Fibroblast of skin of back (primary cell): Measurements from ENCODE around the gene COPZ2.
A peak's percentile ranks its signal among the peaks of the same experiment; 100 is the strongest.
"Not testable (repeated sequence)": the region's sequence is repeated elsewhere in the genome, so short reads cannot be mapped to it uniquely, and the experiment has no call there.

Source experiments
- DNase-seq: peaks from one replicate; pipeline ENCODE4 v3.0.0-alpha.2; 2013

COPZ2 gene

GRCh38 chr17:48055531-48056245 is 18.1 kb upstream of the COPZ2 start:
- peak; percentile 91 for DNase-seq

DNA sequence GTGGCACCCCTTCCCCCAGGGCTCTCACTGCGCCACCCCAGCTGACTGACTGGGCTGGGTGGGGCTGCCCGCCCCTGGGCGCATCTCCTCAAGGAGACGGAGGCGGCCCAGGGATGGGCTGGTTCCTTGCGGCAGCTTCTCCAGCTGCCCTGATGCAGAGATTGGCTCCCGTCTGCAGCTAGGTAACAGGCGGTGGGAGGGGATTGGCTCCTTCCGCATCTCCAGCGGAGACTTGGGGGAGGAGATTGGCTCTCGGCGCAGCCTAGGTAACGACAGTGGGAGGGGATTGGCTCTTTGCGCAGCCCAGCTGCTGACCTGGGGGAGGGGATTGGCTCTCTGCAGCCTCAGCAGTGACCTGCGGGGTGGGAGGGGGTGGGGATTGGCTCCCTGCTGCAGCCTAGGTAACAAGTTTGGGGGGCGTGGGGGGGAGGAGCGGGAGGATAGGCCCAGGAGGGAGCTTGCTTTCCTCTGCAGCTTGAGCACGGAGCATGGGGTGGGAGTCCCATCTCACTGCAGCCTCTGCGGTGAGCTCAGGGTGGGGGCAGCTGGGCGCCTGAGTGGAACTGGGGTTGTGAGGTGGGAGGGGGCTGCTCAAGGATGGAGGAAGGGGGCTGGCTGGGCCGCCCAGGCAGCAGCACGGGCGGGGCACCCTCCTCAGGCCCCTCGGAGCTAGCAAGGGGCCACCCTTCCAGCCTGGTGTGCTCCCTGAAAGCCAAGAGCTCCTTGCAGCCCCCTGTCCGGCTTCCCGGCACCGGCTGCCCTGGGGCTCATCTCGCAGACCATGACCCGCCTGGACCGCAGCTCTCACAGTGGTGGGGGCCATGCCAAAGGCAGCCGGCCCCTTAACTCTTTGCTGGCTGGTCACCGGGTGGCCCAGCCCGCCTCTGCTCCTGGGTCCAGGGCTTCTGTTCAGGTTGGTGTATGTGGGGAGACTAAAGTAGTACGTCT is 16.9 kb upstream of the COPZ2 start:
- DNase-seq: peak; percentile 27

- no peak for DNase-seq
Measured at GRCh38 chr17:48053758-48054237, 16.2 kb upstream of the COPZ2 start.

- peak; percentile 61 for DNase-seq
Measured at GRCh38 chr17:48052956-48053757, 15.6 kb upstream of the COPZ2 start.

- peak; percentile 81 for DNase-seq
Measured at GRCh38 chr17:48051706-48052486, 14.3 kb upstream of the COPZ2 start.

DNA sequence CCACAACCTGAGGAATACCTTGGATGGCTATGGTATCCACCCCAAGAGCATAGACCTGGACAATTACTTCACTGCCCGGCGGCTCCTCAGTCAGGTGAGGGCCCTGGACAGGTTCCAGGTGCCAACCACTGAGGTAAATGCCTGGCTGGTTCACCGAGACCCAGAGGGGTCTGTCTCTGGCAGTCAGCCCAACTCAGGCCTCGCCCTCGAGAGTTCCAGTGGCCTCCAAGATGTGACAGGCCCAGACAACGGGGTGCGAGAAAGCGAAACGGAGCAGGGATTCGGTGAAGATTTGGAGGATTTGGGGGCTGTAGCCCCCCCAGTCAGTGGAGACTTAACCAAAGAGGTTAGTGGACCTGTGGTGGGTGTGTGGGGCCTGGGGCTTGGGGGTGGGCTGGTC is 13.7 kb upstream of the COPZ2 start:
- DNase-seq: no peak

DNA sequence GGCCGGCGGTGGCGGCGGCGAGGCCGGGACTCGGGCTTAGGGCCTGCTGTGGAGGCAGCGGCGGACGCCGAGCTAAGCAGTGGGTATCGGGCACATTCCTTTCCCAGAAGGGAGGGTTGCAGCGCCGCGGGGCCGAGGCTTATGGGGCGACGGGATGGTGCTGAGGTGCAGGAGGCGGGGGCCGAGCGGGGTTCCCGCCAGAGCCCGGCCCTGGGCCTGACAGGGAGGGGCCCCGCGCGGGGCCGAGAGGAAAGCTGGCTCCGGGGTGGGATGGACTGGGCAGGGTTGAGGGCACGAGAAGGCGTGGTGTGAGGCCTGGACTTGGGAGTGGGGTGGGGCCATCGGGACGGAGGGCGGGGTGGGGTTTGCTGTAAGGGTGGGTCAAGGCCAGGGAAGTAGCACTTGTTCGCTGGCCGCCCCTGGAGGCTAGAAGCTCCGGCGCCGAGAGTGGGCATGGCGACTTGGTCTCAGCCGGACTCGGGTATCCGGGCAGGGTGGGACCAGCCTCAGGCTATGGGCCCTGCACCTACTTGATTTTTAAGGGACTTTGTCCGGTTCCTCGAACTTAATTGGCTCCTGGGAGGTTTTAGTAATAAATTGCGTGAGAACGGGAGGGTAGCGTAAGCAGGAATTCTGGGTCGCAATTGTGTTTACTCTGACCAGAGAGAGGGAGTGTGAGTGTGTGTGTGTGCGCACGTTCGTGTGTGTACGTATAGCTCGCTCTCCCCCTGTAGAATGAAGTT is 11.0 kb upstream of the COPZ2 start:
- DNase-seq: peak; percentile 92

DNA sequence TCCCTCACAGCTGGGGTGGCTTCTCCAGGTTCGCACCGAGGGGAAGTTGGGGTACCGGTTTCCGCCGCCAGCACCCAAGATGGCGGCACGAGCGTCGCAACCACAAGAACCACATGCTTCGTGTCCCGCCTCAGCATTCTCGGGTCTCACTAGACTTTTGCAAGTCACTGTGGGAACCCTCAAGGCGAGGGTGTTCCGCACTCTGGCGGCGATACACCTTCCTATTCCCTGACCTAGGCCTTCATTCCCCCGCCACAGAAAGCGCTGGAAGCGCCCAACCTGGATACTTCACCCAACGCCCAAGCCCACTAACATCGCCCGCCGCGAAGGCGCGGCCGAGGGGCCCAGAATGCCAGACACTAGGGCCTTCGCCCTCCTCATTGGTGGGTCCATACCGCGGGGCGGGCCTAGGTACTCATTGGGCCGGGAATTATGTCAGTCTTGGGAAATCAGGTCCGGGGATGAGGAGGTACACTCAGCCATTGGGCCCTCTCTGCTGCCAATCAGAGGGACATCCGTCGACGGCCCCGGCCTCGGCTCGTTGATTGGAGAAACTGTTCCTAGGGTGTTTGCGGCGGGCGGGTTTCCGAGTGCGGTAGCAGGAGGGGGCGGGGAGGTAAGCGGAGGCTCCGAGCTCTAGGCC is 10.3 kb upstream of the COPZ2 start, which contains the start of gene NFE2L1:
TSS of gene NFE2L1 (plus strand) at position 619 of the 643 bp plus-strand sequence. CDS start 2,760 bp downstream, outside the sequence.
- DNase-seq: peak; percentile 100

GRCh38 chr17:48047113-48047740 is 9.6 kb upstream of the COPZ2 start:
- peak; percentile 16 for DNase-seq

- DNase-seq: no peak
Measured at GRCh38 chr17:48046296-48046695, 8.7 kb upstream of the COPZ2 start.

- peak; percentile 43 for DNase-seq
Measured at GRCh38 chr17:48045316-48046001, 7.9 kb upstream of the COPZ2 start.

GRCh38 chr17:48044851-48045250 is 7.3 kb upstream of the COPZ2 start:
- no peak for DNase-seq

- peak; percentile 56 for DNase-seq
Measured at GRCh38 chr17:48043176-48043575, 5.6 kb upstream of the COPZ2 start.

- no peak for DNase-seq
Measured at GRCh38 chr17:48038687-48039086, 1.1 kb upstream of the COPZ2 start.

- no peak for DNase-seq
Measured at GRCh38 chr17:48037838-48038323, 284 bp upstream of the COPZ2 start.

DNA sequence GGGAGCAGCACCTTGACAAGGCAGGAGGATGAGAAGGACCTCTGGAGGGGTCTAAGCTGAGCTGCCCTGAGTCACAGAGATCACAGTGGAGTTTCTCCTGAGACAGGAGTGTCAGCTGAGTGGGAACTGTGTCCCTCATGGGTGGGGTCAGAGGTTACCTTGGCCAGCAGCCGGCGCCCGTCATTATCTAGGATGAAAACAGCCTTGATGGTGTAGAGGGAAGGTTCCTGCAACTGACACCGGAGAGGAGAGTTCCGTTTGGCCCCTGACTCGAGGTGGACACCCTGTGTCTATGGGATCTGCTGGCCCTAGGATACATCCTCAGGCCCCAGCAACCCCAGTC is 933 bp downstream of the COPZ2 start:
- no peak for DNase-seq

DNA sequence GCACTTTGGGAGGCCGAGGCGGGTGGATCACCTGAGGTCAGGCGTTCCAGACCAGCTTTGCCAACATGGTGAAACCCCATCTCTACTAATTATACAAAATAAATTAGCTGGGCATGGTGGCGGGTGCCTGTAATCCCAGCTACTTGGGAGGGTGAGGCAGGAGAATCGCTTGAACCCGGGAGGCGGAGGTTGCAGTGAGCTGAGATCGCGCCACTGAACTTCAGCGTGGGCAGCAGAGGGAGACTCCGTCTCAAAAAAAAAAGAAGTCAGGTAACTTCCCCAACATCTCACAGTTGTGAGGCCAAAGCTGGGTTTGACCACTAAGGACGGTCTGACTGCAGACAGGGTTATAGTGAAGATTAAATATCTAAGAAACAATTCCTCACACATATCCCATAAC is 2.9 kb downstream of the COPZ2 start:
- DNase-seq: not testable (repeated sequence)

GRCh38 chr17:48031966-48032365 is 5.6 kb downstream of the COPZ2 start:
- DNase-seq: no peak

GRCh38 chr17:48030531-48030930 is 7.1 kb downstream of the COPZ2 start:
- DNase-seq: peak; percentile 42
